IPS DF 4.7 (cell line): ENCODE measurements around the gene VSNL1.

Experiments
- DNase-seq: peaks from one replicate; pipeline ENCODE4 v3.0.0-alpha.2; 2013; ENCODE audit warnings: low spot score; ENCODE audit errors: extremely low read depth

VSNL1 gene

GRCh38 chr2:17689010-17689409 is 148.5 kb downstream of the VSNL1 start:
- no peak for DNase-seq

GRCh38 chr2:17690776-17691175 is 150.3 kb downstream of the VSNL1 start:
- no peak for DNase-seq
